Neural cell (in vitro differentiated cells): Measurements from ENCODE around the gene NDUFB11. TPM values are rescaled to one million over a fixed set of nuclear protein-coding genes. Genes with fewer than 3 reads are reported as not detected.

Source experiments
- H2AFZ ChIP-seq: fragments of 200-600, 300-800 bp; sonication (generic), shearing (Covaris generic); 2 replicates; pipeline ENCODE4 v1.6.0; 2014; ENCODE audit warnings: low read depth, mild to moderate bottlenecking, antibody characterized with exemption, low read length, moderate library complexity
- H3F3A ChIP-seq: fragments of 200-600 bp; shearing (Covaris generic); 2 replicates; pipeline ENCODE4 v1.6.1; 2016; ENCODE audit warnings: mild to moderate bottlenecking, moderate library complexity, mixed read lengths, antibody characterized with exemption, low read length; ENCODE audit not compliant: insufficient read depth, poor library complexity, severe bottlenecking
- H3K27ac ChIP-seq: fragments of 200-600, 300-800 bp; sonication (generic), shearing (Covaris generic); 2 replicates; pipeline ENCODE4 v1.5.1; 2014; ENCODE audit warnings: mild to moderate bottlenecking, low read length, moderate library complexity
- H3K27me3 ChIP-seq: fragments of 300-800, 200-600 bp; sonication (generic), shearing (Covaris generic); 2 replicates; pipeline ENCODE4 v1.6.0; 2014; ENCODE audit warnings: mild to moderate bottlenecking, low read depth, low read length, moderate library complexity; ENCODE audit not compliant: insufficient read depth
- H3K36me3 ChIP-seq: fragments of 300-800, 200-600 bp; sonication (generic), shearing (Covaris generic); 2 replicates; pipeline ENCODE4 v1.5.1; 2014; ENCODE audit warnings: mild to moderate bottlenecking, antibody characterized with exemption, low read length, moderate library complexity; ENCODE audit not compliant: insufficient read depth
- H3K4me2 ChIP-seq: fragments of 300-800, 200-600 bp; sonication (generic), shearing (Covaris generic); 2 replicates; pipeline ENCODE4 v1.6.0; 2014; ENCODE audit warnings: mild to moderate bottlenecking, low read length
- H3K4me3 ChIP-seq: fragments of 300-800, 200-600 bp; sonication (generic), shearing (Covaris generic); 2 replicates; pipeline ENCODE4 v1.5.1; 2014; ENCODE audit warnings: mild to moderate bottlenecking, low read length, moderate library complexity
- H3K79me2 ChIP-seq: fragments of 200-600 bp; shearing (Covaris generic); replicated peaks from 2 replicates; pipeline ENCODE4 v1.6.0; 2014; ENCODE audit warnings: mild to moderate bottlenecking, low read length, moderate library complexity; ENCODE audit not compliant: insufficient read depth
- H3K9ac ChIP-seq: fragments of 300-800, 200-600 bp; sonication (generic), shearing (Covaris generic); 2 replicates; pipeline ENCODE4 v1.6.1; 2016; ENCODE audit warnings: mild to moderate bottlenecking, low read length, mixed read lengths
- H3K9me2 ChIP-seq: fragments of 200-600 bp; shearing (Covaris generic); 2 replicates; pipeline ENCODE4 v1.6.1; 2016; ENCODE audit warnings: mild to moderate bottlenecking, low read length, mixed read lengths; ENCODE audit not compliant: insufficient read depth
- H3K9me3 ChIP-seq: fragments of 200-600, 300-800 bp; sonication (generic), shearing (Covaris generic); 2 replicates; pipeline ENCODE4 v1.6.1; 2016; ENCODE audit warnings: mild to moderate bottlenecking, mixed run types, low read length, moderate library complexity, mixed read lengths
- H4K20me1 ChIP-seq: fragments of 200-600 bp; shearing (Covaris generic); 2 replicates; pipeline ENCODE4 v1.6.1; 2016; ENCODE audit warnings: mild to moderate bottlenecking, mixed run types; ENCODE audit not compliant: insufficient read depth
- CTCF ChIP-seq: fragments of 450-650 bp; IDR thresholded peaks from 2 replicates; pipeline ENCODE4 v1.5.1; 2014; ENCODE audit warnings: antibody characterized with exemption, mild to moderate bottlenecking, moderate library complexity; ENCODE audit not compliant: poor library complexity, severe bottlenecking
- EP300 ChIP-seq: fragments of 450-650 bp; conservative IDR thresholded peaks from 2 replicates; pipeline ENCODE4 v1.6.1; 2014; ENCODE audit warnings: antibody characterized with exemption, mild to moderate bottlenecking, moderate library complexity; ENCODE audit not compliant: poor library complexity, severe bottlenecking
- EZH2 ChIP-seq: fragments of 200-600, 300-800 bp; shearing (Covaris generic), sonication (generic); IDR thresholded peaks from 2 replicates; pipeline ENCODE4 v1.6.1; 2014; ENCODE audit warnings: antibody characterized with exemption, low read length, borderline replicate concordance, mild to moderate bottlenecking; ENCODE audit not compliant: insufficient read depth, poor library complexity, severe bottlenecking
- MXI1 ChIP-seq: fragments of 450-650 bp; conservative IDR thresholded peaks from 2 replicates; pipeline ENCODE4 v1.6.1; 2014; ENCODE audit warnings: antibody characterized with exemption, mild to moderate bottlenecking; ENCODE audit not compliant: poor library complexity, severe bottlenecking
- POLR2AphosphoS5 ChIP-seq: IDR thresholded peaks from 2 replicates; pipeline ENCODE4 v1.6.1; 2012
- RAD21 ChIP-seq: fragments of 450-650 bp; conservative IDR thresholded peaks from 2 replicates; pipeline ENCODE4 v1.6.1; 2014; ENCODE audit warnings: antibody characterized with exemption, mild to moderate bottlenecking, moderate library complexity
- REST ChIP-seq: IDR thresholded peaks from 2 replicates; pipeline ENCODE4 v1.6.1; 2012; ENCODE audit warnings: borderline replicate concordance
- SMC3 ChIP-seq: fragments of 450-650 bp; conservative IDR thresholded peaks from 2 replicates; pipeline ENCODE4 v1.6.1; 2014; ENCODE audit warnings: antibody characterized with exemption, mild to moderate bottlenecking, moderate library complexity; ENCODE audit not compliant: poor library complexity
- TAF1 ChIP-seq: IDR thresholded peaks from 2 replicates; pipeline ENCODE4 v1.6.1; 2012; ENCODE audit warnings: low read depth
- polyA plus RNA-seq: library from polyadenylated mRNA; depleted of rRNA; stranded (reverse); fragments of >200 nt; gene quantifications from 2 replicates; pipeline ENCODE4 v1.2.3, GENCODE V29; 2014

NDUFB11 gene
- polyA plus RNA-seq, 1 donor from 2014 or later, result 184 TPM

- no peaks in the 10 kb centered on the region for H3K9me2 ChIP-seq
- no peaks in the 10 kb centered on the region for H3F3A ChIP-seq
- H3K9ac ChIP-seq, result no peak overlapping the region
- no peak overlapping the region for H2AFZ ChIP-seq
- H3K4me3 ChIP-seq, result no peak overlapping the region
- H3K36me3 ChIP-seq, result no peaks in the 10 kb centered on the region
- no peaks in the 10 kb centered on the region for H3K79me2 ChIP-seq
- H3K27me3 ChIP-seq, result no peaks in the 10 kb centered on the region
- no peaks in the 10 kb centered on the region for H4K20me1 ChIP-seq
- no peak overlapping the region for H3K4me2 ChIP-seq
- no peaks in the 10 kb centered on the region for H3K9me3 ChIP-seq
- H3K27ac ChIP-seq, result no peak overlapping the region
- no peak for TF ChIP-seq REST
- no peak for TF ChIP-seq EP300
- no peak for TF ChIP-seq MXI1
- TF ChIP-seq SMC3, result no peak
- TF ChIP-seq POLR2AphosphoS5, result no peak
- no peak for TF ChIP-seq EZH2
- no peak for TF ChIP-seq RAD21
- no peak for TF ChIP-seq TAF1
- TF ChIP-seq CTCF, result no peak
These were observed 28.7 kb upstream of the NDUFB11 start for GRCh38 chrX:47172971-47173792.

GRCh38 chrX:47172549-47172948, 28.0 kb upstream of the NDUFB11 start:
- H3K9ac ChIP-seq, result no peak overlapping the region
- H2AFZ ChIP-seq, result no peak overlapping the region
- no peak overlapping the region for H3K4me2 ChIP-seq
- no peaks in the 10 kb centered on the region for H3K9me3 ChIP-seq
- no peaks in the 10 kb centered on the region for H3K36me3 ChIP-seq
- no peaks in the 10 kb centered on the region for H3K79me2 ChIP-seq
- no peak overlapping the region for H3K27ac ChIP-seq
- TF ChIP-seq POLR2AphosphoS5 (no peak), RAD21 (no peak), TAF1 (no peak), MXI1 (no peak), CTCF (no peak), REST (no peak), EP300 (no peak), EZH2 (no peak), SMC3 (no peak)
- H3K4me3 ChIP-seq, result no peak overlapping the region
- no peaks in the 10 kb centered on the region for H4K20me1 ChIP-seq
- H3K27me3 ChIP-seq, result no peaks in the 10 kb centered on the region
- no peaks in the 10 kb centered on the region for H3F3A ChIP-seq
- no peaks in the 10 kb centered on the region for H3K9me2 ChIP-seq
